ES-I3 (cell line): ENCODE data around the gene CCDC197.

Experiments used
- H3K36me3 ChIP-seq: 2 replicates; pipeline ENCODE4 v1.6.1; 2013; ENCODE audit warnings: mild to moderate bottlenecking, low read length, control low read depth, moderate library complexity; ENCODE audit not compliant: insufficient read depth
- H3K4me1 ChIP-seq: 2 replicates; pipeline ENCODE4 v1.6.1; 2013; ENCODE audit warnings: mild to moderate bottlenecking, control low read depth, low read length; ENCODE audit not compliant: insufficient read depth
- H3K9ac ChIP-seq: 2 replicates; pipeline ENCODE4 v1.6.1; 2013; ENCODE audit warnings: low read depth, mild to moderate bottlenecking, low read length, moderate library complexity
- H3K9me3 ChIP-seq: 2 replicates; pipeline ENCODE4 v1.6.1; 2013; ENCODE audit warnings: mild to moderate bottlenecking, low read length, moderate library complexity; ENCODE audit not compliant: control insufficient read depth, insufficient read depth

The CCDC197 gene

DNA sequence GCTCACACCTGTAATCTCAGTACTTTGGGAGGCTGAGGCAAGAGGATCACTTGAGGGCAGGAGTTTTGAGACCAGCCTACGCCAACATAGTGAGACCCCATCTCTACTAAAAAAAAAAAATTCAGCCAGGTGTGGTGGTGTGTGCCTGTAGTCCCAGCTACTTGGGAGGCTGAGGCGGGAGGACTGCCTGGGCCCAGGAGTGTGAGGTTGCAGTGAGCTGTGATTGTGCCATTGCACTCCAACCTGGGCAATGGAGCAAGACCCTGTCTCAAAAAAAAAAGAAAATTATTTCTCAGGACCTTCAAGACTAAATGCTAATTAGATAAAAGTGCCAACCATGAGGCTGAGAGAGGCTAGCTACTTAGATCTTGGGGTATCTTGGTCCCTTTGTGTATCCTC lies 52.5 kb downstream of the CCDC197 start:
- no peaks in the 10 kb centered on the region for H3K9me3 ChIP-seq
- H3K4me1 ChIP-seq = no peaks in the 10 kb centered on the region; the same call in 1 of the 2 replicates
- peaks cover 29% of the 10 kb centered on the region for H3K36me3 ChIP-seq
- no peak overlapping the region for H3K9ac ChIP-seq

DNA sequence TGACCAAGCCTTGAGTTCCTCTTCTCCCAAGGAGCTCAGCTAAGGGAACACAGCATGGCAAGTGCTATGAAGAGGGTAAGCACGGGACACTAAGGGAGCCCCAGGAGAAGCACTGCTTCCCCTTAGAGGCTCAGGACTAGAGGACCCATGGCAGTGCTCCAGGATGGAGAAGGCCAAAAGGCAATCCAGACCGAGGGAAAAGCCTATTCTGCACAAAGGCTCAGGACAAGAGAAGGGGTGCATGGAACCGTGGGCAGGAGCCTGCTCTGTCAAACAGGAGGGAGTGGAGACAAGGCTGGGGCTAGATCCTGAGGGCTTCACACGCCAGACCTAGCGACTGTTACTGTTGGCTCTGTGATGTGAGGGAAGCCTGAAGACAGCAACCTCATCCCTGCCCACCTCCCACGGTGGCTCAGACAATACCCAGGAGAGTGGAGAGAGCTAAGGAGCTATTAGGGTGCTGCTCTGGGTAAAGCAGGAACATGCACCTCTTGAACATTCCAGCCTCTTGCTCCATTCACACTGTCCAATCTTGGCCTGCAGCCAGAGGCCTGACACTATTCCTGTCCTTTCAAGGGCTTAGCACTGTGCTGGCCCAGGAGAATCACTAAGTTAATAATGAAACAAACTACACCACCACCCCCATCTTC lies 53.3 kb downstream of the CCDC197 start:
- Histone ChIP-seq H3K36me3 (peaks cover 33% of the 10 kb centered on the region), H3K4me1 (no peaks in the 10 kb centered on the region; the same call in 1 of the 2 replicates), H3K9ac (no peak overlapping the region), H3K9me3 (no peaks in the 10 kb centered on the region)

DNA sequence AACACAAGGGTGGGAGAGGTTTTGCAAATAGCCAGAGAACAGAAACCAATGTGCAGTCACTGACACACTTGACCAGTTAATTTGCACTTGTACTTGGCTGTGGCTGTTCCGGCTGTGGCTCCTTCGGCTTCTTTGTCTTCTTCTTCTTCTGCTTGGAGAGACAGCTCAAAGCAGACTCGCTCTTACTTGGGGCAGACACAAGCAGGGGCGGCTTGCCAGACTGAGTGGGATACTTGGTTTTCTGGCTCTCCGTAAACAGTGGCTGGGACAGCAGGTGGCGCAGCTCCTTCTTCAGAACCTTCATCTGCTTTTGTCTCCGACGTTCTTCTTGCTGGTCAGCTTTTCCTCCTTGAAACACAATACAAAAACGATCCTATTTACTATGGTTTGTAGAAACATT lies 54.0 kb downstream of the CCDC197 start:
- Histone ChIP-seq H3K4me1 (no peaks in the 10 kb centered on the region; the same call in 1 of the 2 replicates), H3K36me3 (peaks cover 40% of the 10 kb centered on the region), H3K9me3 (no peaks in the 10 kb centered on the region), H3K9ac (no peak overlapping the region)

DNA sequence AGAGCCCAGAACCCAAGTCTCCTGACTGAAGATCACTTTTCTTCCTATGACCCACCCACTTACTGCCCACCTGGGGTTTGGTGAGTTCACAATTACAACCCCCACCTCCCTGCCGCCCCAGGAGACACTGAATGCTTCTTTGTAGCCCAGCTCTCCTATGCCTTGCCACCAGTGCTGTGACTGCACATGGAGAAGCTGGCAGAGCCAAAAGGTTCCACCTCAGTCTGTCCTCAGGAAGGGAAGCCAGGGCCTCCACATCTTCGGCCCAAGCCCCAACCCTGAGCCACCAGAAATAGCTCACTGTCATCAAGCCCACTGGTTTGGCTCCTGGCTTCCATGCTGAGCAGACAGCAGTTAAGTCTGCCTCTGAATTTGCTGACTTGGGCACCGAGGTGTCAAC lies 54.7 kb downstream of the CCDC197 start:
- Histone ChIP-seq H3K9ac (no peak overlapping the region), H3K9me3 (no peaks in the 10 kb centered on the region), H3K4me1 (no peaks in the 10 kb centered on the region; the same call in 1 of the 2 replicates), H3K36me3 (peaks cover 37% of the 10 kb centered on the region)

DNA sequence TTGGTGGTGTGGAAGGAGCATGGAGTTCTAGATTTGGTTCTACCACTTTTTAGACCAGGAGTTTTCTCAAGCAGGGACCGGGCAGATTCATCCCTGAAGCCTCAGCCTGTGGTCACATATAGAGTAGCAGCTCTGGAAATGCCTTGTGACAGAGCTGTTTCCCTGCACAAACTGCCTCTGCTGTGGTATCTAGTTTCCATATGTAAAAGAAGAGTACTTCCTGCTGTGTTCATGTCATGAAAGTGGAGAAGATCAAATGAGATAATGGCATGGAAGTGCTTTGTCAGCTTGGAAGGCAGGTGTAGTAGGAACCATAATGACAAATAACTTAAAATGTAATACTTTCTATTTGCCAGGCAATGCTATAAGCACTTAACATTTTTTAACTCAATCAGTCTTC lies 55.1 kb downstream of the CCDC197 start:
- Histone ChIP-seq H3K36me3 (peaks cover 37% of the 10 kb centered on the region), H3K9me3 (no peaks in the 10 kb centered on the region), H3K4me1 (no peaks in the 10 kb centered on the region; the same call in 1 of the 2 replicates), H3K9ac (no peak overlapping the region)

DNA sequence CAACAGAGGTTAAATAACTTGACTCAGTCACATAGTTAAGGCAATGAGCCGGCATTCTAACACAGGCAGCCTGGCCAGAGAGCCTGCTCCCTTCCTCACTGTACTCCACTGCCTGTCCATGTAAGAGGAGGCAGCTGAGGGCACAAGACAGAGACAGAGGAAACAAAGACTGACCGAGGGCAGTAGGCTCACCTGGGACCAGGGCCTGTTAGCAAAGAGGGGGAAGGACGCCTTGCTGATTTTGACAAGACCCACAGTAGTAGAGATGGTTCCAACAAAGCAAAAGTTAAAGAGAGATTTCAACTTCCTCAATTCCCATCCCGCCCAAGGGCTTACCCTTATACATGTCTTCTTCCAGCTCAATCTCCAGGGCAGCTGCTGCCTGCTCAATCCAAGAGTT lies 55.6 kb downstream of the CCDC197 start:
- no peak overlapping the region for H3K9ac ChIP-seq
- no peaks in the 10 kb centered on the region for H3K9me3 ChIP-seq
- peaks cover 37% of the 10 kb centered on the region for H3K36me3 ChIP-seq
- no peaks in the 10 kb centered on the region; the same call in 1 of the 2 replicates for H3K4me1 ChIP-seq

DNA sequence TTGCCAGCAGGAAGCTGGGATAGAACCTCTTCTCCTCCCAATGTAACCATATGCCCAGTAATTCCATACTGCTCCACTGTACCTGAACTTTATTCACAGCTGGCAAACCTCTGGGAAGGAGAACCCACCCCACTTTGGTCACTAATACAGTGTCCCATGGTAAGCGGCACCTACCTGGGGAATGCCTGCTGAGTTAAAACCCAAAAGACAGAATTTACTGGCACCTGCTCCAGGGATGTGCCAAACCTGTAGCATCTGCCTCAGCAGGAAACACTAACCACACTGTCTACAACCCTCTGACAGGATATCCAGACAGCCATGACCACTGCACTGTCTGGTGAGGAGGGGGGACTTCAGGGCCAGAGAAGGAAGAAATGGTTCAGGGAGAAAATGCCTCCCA lies 57.3 kb downstream of the CCDC197 start:
- Histone ChIP-seq H3K9ac (no peak overlapping the region), H3K4me1 (no peaks in the 10 kb centered on the region; the same call in 1 of the 2 replicates), H3K36me3 (peaks cover 41% of the 10 kb centered on the region), H3K9me3 (no peaks in the 10 kb centered on the region)

DNA sequence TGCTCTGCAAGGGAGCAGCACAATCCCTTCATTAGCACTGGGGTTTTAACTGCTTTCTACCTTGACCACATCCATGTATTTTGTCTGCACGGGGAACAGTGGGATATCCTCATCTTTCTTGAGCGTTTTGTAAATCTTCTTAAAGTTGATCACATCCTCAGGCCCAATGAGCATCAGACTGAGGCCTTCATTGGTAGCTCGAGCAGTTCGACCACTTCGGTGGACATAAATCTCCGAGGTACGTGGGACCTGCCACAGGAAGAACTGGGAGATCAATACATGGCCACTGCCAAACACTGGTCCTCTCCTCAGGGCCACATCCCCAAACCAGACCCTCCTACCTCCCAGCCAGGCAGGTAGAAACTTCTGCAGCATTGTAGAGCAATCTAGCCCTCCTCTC lies 57.8 kb downstream of the CCDC197 start:
- Histone ChIP-seq H3K9me3 (no peaks in the 10 kb centered on the region), H3K9ac (no peak overlapping the region), H3K36me3 (peaks cover 45% of the 10 kb centered on the region), H3K4me1 (no peaks in the 10 kb centered on the region; the same call in 1 of the 2 replicates)

DNA sequence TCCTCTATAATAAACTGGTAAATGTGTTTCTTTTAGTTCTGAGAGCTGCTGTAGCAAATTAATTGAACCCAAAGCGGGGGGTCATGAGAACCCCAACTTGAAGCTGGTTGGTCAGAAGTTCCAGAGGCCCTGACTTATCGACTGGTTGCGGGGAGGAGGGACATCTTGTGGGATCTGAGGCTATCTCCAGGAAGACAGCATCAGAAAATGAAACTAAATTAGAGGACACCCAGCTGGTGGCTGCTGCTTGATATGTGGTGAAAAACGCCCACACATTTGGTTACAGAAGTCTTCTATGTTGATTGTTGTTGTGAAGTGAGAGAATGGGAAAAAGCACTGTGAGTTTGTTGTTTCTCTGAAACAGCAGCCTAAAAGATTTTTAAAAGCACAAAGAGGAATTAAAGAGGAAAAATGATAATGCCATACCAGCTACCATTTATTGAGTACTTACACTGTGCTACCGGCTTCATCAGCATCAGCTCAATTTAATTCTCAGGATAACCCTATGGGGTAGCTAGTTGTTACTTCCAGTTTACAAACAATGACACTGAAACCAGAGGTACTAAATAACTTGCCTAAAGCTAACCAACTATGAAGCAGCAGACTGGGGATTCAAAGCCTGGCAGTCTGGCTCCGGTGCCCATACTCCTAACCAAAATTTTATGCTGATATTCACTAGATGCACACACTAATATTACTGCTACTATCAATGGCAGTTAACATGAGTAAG lies 59.6 kb downstream of the CCDC197 start:
- H3K9me3 ChIP-seq = no peaks in the 10 kb centered on the region
- H3K9ac ChIP-seq = no peak overlapping the region
- H3K36me3 ChIP-seq = peaks cover 51% of the 10 kb centered on the region
- H3K4me1 ChIP-seq = no peaks in the 10 kb centered on the region; the same call in 1 of the 2 replicates

DNA sequence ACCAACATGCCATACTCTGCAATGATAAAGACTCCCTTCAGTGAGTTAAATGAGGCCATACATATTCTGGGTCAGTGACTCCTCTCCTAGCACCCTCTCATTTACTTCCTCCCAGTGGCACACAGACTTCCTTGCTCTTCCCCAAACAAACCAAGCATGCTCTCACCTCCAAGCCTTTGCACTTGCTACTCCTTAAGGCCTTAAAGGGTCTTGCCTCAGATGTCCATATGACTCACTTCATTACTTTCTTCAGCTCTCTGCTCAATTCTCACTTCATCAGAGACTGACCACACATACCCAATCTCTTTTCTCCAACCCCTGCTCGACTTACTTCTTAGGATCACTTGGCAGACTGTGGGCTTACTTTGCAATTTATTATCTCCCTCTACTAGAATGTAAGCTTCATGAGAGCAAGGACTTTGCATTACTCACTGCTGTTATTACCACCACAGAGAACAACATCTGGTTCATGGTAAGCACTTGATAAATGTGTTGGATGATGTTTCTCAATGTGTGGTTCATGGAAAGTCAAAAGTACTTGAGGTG lies 61.1 kb downstream of the CCDC197 start:
- H3K9me3 ChIP-seq = no peaks in the 10 kb centered on the region
- H3K36me3 ChIP-seq = peaks cover 52% of the 10 kb centered on the region
- no peak overlapping the region for H3K9ac ChIP-seq
- H3K4me1 ChIP-seq = peaks cover 6% of the 10 kb centered on the region; the same call in 1 of the 2 replicates
